HFF-Myc (cell line): ENCODE results near the gene KIF1A.
A peak's percentile ranks its signal among the peaks of the same experiment; 100 is the strongest.

Experiments used
- DNase-seq: peaks from one replicate; pipeline ENCODE4 v3.0.0-alpha.2; 2011; ENCODE audit warnings: low read depth; ENCODE audit errors: extremely low read depth
- H3K4me3 ChIP-seq: replicated peaks from 2 replicates; pipeline ENCODE4 v1.5.1; 2011; ENCODE audit warnings: low read depth, mild to moderate bottlenecking, control low read depth, low read length
- CTCF ChIP-seq: IDR thresholded peaks from 2 replicates; pipeline ENCODE4 v1.5.1; 2012; ENCODE audit warnings: mild to moderate bottlenecking, low read depth, low read length, control low read depth; ENCODE audit errors: missing control alignments

The KIF1A gene

DNA sequence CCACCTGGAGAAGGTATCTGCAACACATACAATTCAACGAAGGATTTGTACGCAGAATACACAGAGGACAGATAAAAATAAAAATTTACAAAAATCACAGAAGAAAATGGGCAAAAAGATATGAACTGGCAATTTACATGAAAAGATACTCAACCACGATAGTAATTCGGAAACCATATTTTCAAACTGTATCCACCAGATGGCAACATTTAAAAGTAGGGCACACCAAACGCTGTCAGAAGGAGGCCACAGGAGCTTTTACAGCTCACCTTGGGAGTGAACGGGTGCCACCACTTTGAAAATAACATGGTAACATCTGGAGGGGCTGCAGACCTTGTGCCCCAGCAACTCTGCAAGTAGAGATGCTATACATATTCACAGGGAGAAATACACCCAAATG, 9.8 kb downstream of the KIF1A start:
- DNase-seq: no peak
- H3K4me3 ChIP-seq: no peak overlapping the region
- TF ChIP-seq CTCF: peak; percentile 11

- TF ChIP-seq CTCF: no peak
- no peak overlapping the region for H3K4me3 ChIP-seq
- DNase-seq: no peak
Observed at GRCh38 chr2:240809276-240809675, 10.7 kb downstream of the KIF1A start.

- no peak for DNase-seq
- no peak overlapping the region for H3K4me3 ChIP-seq
- no peak for TF ChIP-seq CTCF
Observed at GRCh38 chr2:240806459-240806858, 13.6 kb downstream of the KIF1A start.

DNA sequence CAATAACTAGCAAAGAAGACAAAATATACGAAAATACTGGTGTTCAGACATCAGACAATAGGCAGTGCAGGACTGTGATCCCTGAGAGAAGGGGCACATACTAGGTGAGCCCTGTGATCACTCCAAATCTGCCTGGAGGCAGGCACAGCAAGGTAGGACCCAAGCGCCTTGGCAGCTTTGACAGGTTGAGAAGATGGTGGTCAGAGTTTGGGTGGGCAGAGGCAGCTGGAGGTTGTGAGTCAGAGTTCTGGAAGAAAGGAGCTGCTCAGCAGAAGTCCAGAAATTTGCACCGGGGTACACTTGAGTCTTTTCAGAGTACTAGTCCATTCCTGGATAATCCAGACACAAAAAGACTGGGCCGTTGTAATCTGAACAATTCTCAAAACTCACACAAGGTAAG, 14.0 kb downstream of the KIF1A start:
- DNase-seq: no peak
- H3K4me3 ChIP-seq: no peak overlapping the region
- TF ChIP-seq CTCF: no peak

- no peak for TF ChIP-seq CTCF
- H3K4me3 ChIP-seq: no peak overlapping the region
- no peak for DNase-seq
Observed at GRCh38 chr2:240803191-240803590, 16.8 kb downstream of the KIF1A start.

- no peak for DNase-seq
Observed at GRCh38 chr2:240799033-240799820, 20.8 kb downstream of the KIF1A start.

More at GRCh38 chr2:240799033-240799820, 20.8 kb downstream of the KIF1A start:
- H3K4me3 ChIP-seq: no peak overlapping the region
- no peak for TF ChIP-seq CTCF
